B cell (primary cell): ENCODE measurements around the gene CHD9.

Experiments used
- EZH2 ChIP-seq: IDR thresholded peaks from 2 replicates; pipeline ENCODE4 v1.6.1; 2012; ENCODE audit warnings: borderline replicate concordance, low read depth, mild to moderate bottlenecking, moderate library complexity, low read length; ENCODE audit not compliant: insufficient read depth, poor library complexity, severe bottlenecking
- TF ChIP-seq, protein P1 (sequence below): fragments of 200-600 bp; IDR thresholded peaks from one replicate; pipeline ENCODE4 v1.8.0; 2022; ENCODE audit warnings: antibody characterized with exemption, mild to moderate bottlenecking

DNA sequence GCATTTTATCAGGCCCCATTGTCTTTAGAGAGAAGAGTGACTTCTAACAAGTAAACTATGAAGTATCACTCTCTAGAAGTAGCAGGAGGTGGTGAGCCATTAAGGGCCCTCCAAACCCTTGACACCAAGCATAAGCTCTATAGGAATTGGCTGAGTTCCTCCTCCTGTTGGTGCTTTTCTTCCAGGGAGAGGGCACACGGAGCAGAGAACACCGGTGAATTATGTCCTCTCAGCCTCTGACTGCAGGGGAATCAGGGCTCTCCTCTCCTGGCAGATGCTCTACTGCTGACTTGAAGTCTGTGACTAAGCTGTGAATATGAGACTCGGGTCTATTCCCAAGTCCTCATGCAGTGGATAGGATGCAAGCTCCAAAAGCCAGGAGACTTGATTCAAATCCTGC is 32.3 kb downstream of the CHD9 start:
- TF ChIP-seq, protein P1, sequence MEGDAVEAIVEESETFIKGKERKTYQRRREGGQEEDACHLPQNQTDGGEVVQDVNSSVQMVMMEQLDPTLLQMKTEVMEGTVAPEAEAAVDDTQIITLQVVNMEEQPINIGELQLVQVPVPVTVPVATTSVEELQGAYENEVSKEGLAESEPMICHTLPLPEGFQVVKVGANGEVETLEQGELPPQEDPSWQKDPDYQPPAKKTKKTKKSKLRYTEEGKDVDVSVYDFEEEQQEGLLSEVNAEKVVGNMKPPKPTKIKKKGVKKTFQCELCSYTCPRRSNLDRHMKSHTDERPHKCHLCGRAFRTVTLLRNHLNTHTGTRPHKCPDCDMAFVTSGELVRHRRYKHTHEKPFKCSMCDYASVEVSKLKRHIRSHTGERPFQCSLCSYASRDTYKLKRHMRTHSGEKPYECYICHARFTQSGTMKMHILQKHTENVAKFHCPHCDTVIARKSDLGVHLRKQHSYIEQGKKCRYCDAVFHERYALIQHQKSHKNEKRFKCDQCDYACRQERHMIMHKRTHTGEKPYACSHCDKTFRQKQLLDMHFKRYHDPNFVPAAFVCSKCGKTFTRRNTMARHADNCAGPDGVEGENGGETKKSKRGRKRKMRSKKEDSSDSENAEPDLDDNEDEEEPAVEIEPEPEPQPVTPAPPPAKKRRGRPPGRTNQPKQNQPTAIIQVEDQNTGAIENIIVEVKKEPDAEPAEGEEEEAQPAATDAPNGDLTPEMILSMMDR = no peak
- TF ChIP-seq EZH2 = no peak
